Measurements from ENCODE around the gene RPRM.

Gene RPRM

GRCh38 chr2:153476816-153477635 lies 1.5 kb downstream of the RPRM start:
- H3K4me3 ChIP-seq (ENCODE audit: low read depth, low read length): no peak overlapping the region
- no peak for TF ChIP-seq CTCF (IDR thresholded peaks at IDR 0.05; ENCODE audit: borderline replicate concordance, insufficient read depth, low read depth, low read length)

GRCh38 chr2:153476491-153476815 lies 2.1 kb downstream of the RPRM start:
- TF ChIP-seq CTCF (IDR thresholded peaks at IDR 0.05; ENCODE audit: borderline replicate concordance, insufficient read depth, low read depth, low read length): no peak
- no peak overlapping the region for H3K4me3 ChIP-seq (ENCODE audit: low read depth, low read length)

- H3K4me3 ChIP-seq (ENCODE audit: low read depth, low read length): no peak overlapping the region
- TF ChIP-seq CTCF (IDR thresholded peaks at IDR 0.05; ENCODE audit: borderline replicate concordance, insufficient read depth, low read depth, low read length): no peak
These were observed 3.6 kb downstream of the RPRM start for GRCh38 chr2:153474876-153475435.

- H3K4me3 ChIP-seq (ENCODE audit: low read depth, low read length): no peak overlapping the region
- no peak for TF ChIP-seq CTCF (IDR thresholded peaks at IDR 0.05; ENCODE audit: borderline replicate concordance, insufficient read depth, low read depth, low read length)
These were observed 4.2 kb downstream of the RPRM start for GRCh38 chr2:153474407-153474806.

GRCh38 chr2:153470867-153471266 lies 7.7 kb downstream of the RPRM start:
- TF ChIP-seq CTCF (IDR thresholded peaks at IDR 0.05; ENCODE audit: borderline replicate concordance, insufficient read depth, low read depth, low read length): no peak
- H3K4me3 ChIP-seq (ENCODE audit: low read depth, low read length): no peak overlapping the region

- TF ChIP-seq CTCF (IDR thresholded peaks at IDR 0.05; ENCODE audit: borderline replicate concordance, insufficient read depth, low read depth, low read length): no peak
- no peak overlapping the region for H3K4me3 ChIP-seq (ENCODE audit: low read depth, low read length)
These were observed 14.2 kb downstream of the RPRM start for GRCh38 chr2:153464395-153464794.

- TF ChIP-seq CTCF (IDR thresholded peaks at IDR 0.05; ENCODE audit: borderline replicate concordance, insufficient read depth, low read depth, low read length): no peak
- H3K4me3 ChIP-seq (ENCODE audit: low read depth, low read length): no peak overlapping the region
These were observed 16.2 kb downstream of the RPRM start for GRCh38 chr2:153462338-153462859.
